ENCODE results near the gene CSGALNACT2. TPM values are rescaled to one million over a fixed set of nuclear protein-coding genes. Genes with fewer than 3 reads are reported as not detected.

CSGALNACT2 gene
- total RNA-seq, 2 donors from 2014 or later, result 31.1 to 31.8 TPM

GRCh38 chr10:43205681-43206390 is 67.6 kb downstream of the CSGALNACT2 start:
- peak; percentile 62 for DNase-seq (ENCODE audit: low spot score)

GRCh38 chr10:43206391-43207235 is 68.4 kb downstream of the CSGALNACT2 start:
- peak; percentile 72 for DNase-seq (ENCODE audit: low spot score)
- intact Hi-C loops (cut with DNase I), result no loop called here

More at GRCh38 chr10:43205681-43206390, 67.6 kb downstream of the CSGALNACT2 start:
- intact Hi-C loops (cut with DNase I), result no loop called here

- peak; percentile 80 for DNase-seq (ENCODE audit: low spot score)
- intact Hi-C loops (cut with DNase I), result no loop called here
These were observed 70.2 kb downstream of the CSGALNACT2 start for GRCh38 chr10:43208147-43209073.

GRCh38 chr10:43209074-43209455 is 70.8 kb downstream of the CSGALNACT2 start:
- intact Hi-C loops (cut with DNase I), result no loop called here
- peak; percentile 48 for DNase-seq (ENCODE audit: low spot score)

- intact Hi-C loops (cut with DNase I), result no loop called here
- DNase-seq (ENCODE audit: low spot score), result peak; percentile 58
These were observed 71.5 kb downstream of the CSGALNACT2 start for GRCh38 chr10:43209651-43210141.

- intact Hi-C loops (cut with DNase I), result no loop called here
- peak; percentile 31 for DNase-seq (ENCODE audit: low spot score)
These were observed 72.3 kb downstream of the CSGALNACT2 start for GRCh38 chr10:43210556-43210955.

GRCh38 chr10:43211030-43211429 is 72.8 kb downstream of the CSGALNACT2 start:
- intact Hi-C loops (cut with DNase I), result no loop called here
- peak; percentile 41 for DNase-seq (ENCODE audit: low spot score)

GRCh38 chr10:43211431-43212042 is 73.3 kb downstream of the CSGALNACT2 start:
- intact Hi-C loops (cut with DNase I), result no loop called here

GRCh38 chr10:43212043-43212721 is 73.9 kb downstream of the CSGALNACT2 start:
- intact Hi-C loops (cut with DNase I), result no loop called here
- DNase-seq (ENCODE audit: low spot score), result peak; percentile 70

More at GRCh38 chr10:43211431-43212042, 73.3 kb downstream of the CSGALNACT2 start:
- DNase-seq (ENCODE audit: low spot score), result peak; percentile 71

- intact Hi-C loops (cut with DNase I), result no loop called here
- no peak for DNase-seq (ENCODE audit: low spot score)
These were observed 76.1 kb downstream of the CSGALNACT2 start for GRCh38 chr10:43214071-43214955.

- intact Hi-C loops (cut with DNase I), result no loop called here
- DNase-seq (ENCODE audit: low spot score), result no peak
These were observed 76.8 kb downstream of the CSGALNACT2 start for GRCh38 chr10:43214956-43215561.

- intact Hi-C loops (cut with DNase I), result no loop called here
- DNase-seq (ENCODE audit: low spot score), result no peak
These were observed 77.7 kb downstream of the CSGALNACT2 start for GRCh38 chr10:43215758-43216455.

- intact Hi-C loops (cut with DNase I), result no loop called here
- no peak for DNase-seq (ENCODE audit: low spot score)
These were observed 78.8 kb downstream of the CSGALNACT2 start for GRCh38 chr10:43216931-43217562.

GRCh38 chr10:43217563-43218205 is 79.4 kb downstream of the CSGALNACT2 start:
- DNase-seq (ENCODE audit: low spot score), result no peak
- intact Hi-C loops (cut with DNase I), result no loop called here

- intact Hi-C loops (cut with DNase I), result no loop called here
- no peak for DNase-seq (ENCODE audit: low spot score)
These were observed 80.1 kb downstream of the CSGALNACT2 start for GRCh38 chr10:43218206-43218950.
